H1 (cell line): ENCODE data around the gene PHACTR2. TPM values are rescaled to one million over a fixed set of nuclear protein-coding genes. Genes with fewer than 3 reads are reported as not detected.

Experiments
- CTCF ChIA-PET: fragments of 300-600 bp; sonication (Branson Sonifier 250); formaldehyde crosslinking; loops from one replicate; lab custom pipeline; 2021; ENCODE audit not compliant: partially characterized antibody; lab: Charles Lee
- POLR2A ChIA-PET: fragments of 300-600 bp; sonication (Branson Sonifier 250); formaldehyde crosslinking; loops from one replicate; lab custom pipeline; 2021; ENCODE audit warnings: inconsistent platforms; ENCODE audit not compliant: partially characterized antibody; lab: Charles Lee
- DNase-seq, 2 experiments: peaks; one replicate each; pipeline versions ENCODE4 v3.0.0 to v3.0.0-alpha.2; 2010 to 2022; ENCODE audit warnings: low spot score in 2 of 2, low read depth in 1 of 2, mixed read lengths in 1 of 2
- FAIRE-seq: peaks from 2 replicates; lab custom pipeline; 2011; peaks lifted over from hg19 to GRCh38; lab: Jason Lieb, UNC
- H2AFZ ChIP-seq: 2 replicates; pipeline ENCODE4 v1.8.1; 2012; ENCODE audit warnings: low read length, inconsistent platforms
- H2AK5ac ChIP-seq: 2 replicates; pipeline ENCODE4 v1.6.1; 2013; ENCODE audit warnings: low read depth, low read length
- H2BK120ac ChIP-seq: replicated peaks from 2 replicates; pipeline ENCODE3; 2013; ENCODE audit warnings: low read depth, low read length, inconsistent platforms
- H2BK12ac ChIP-seq: 2 replicates; pipeline ENCODE4 v1.6.1; 2013; ENCODE audit warnings: low read depth, low read length
- H2BK15ac ChIP-seq: 2 replicates; pipeline ENCODE4 v1.6.1; 2013; ENCODE audit warnings: low read length
- H2BK20ac ChIP-seq: 2 replicates; pipeline ENCODE4 v1.6.1; 2013; ENCODE audit warnings: low read length
- H2BK5ac ChIP-seq: 2 replicates; pipeline ENCODE4 v1.6.1; 2013; ENCODE audit warnings: low read depth, low read length
- H3K14ac ChIP-seq: 2 replicates; pipeline ENCODE4 v1.6.1; 2013; ENCODE audit warnings: inconsistent platforms; ENCODE audit not compliant: insufficient read length
- H3K18ac ChIP-seq: 2 replicates; pipeline ENCODE4 v1.6.1; 2013; ENCODE audit warnings: low read length; ENCODE audit errors: extremely low read depth
- H3K23ac ChIP-seq: 2 replicates; pipeline ENCODE4 v1.6.1; 2013; ENCODE audit warnings: inconsistent platforms; ENCODE audit not compliant: insufficient read length
- H3K23me2 ChIP-seq: 2 replicates; pipeline ENCODE4 v1.6.1; 2013; ENCODE audit warnings: low read depth, low read length
- H3K27ac ChIP-seq: 2 replicates; pipeline ENCODE4 v1.6.1; 2011; ENCODE audit warnings: low read depth, low read length, inconsistent platforms
- H3K27me3 ChIP-seq, 4 experiments: replicated peaks in 1 of 4; 1 replicate in 1 of 4; 2 replicates in 3 of 4; pipeline versions ENCODE4 v1.6.1 to v1.8.1; 2011 to 2013; ENCODE audit warnings: low read length in 3 of 4, mild to moderate bottlenecking in 3 of 4, inconsistent platforms in 2 of 4, mixed read lengths in 2 of 4, moderate library complexity in 1 of 4; ENCODE audit not compliant: control insufficient read depth in 3 of 4, insufficient read depth in 3 of 4; ENCODE audit errors: extremely low read depth in 1 of 4
- H3K36me3 ChIP-seq, 4 experiments: 2 replicates each; pipeline versions ENCODE4 v1.6.1 to v1.8.1; 2011 to 2013; ENCODE audit warnings: mild to moderate bottlenecking in 4 of 4, low read length in 3 of 4, moderate library complexity in 2 of 4, control low read depth in 1 of 4, inconsistent platforms in 1 of 4; ENCODE audit not compliant: insufficient read depth in 4 of 4, control insufficient read depth in 2 of 4
- H3K4ac ChIP-seq: replicated peaks from 2 replicates; pipeline ENCODE3; 2013; ENCODE audit warnings: low read length, low read depth, mixed read lengths, inconsistent platforms; ENCODE audit not compliant: insufficient read length
- H3K4me1 ChIP-seq, 4 experiments: replicated peaks in 1 of 4; 1 replicate in 1 of 4; 2 replicates in 3 of 4; pipeline versions ENCODE4 v1.6.1 to v1.8.1; 2011 to 2013; ENCODE audit warnings: low read length in 3 of 4, inconsistent platforms in 2 of 4, mixed read lengths in 1 of 4; ENCODE audit not compliant: insufficient read depth in 4 of 4, control insufficient read depth in 3 of 4
- H3K4me2 ChIP-seq, 2 experiments: 2 replicates each; pipeline versions ENCODE4 v1.6.1 to v1.8.1; 2011 to 2013; ENCODE audit warnings: low read depth in 2 of 2, low read length in 2 of 2, control low read depth in 1 of 2, inconsistent platforms in 1 of 2, mild to moderate bottlenecking in 1 of 2; ENCODE audit not compliant: insufficient read depth in 1 of 2
- H3K4me3 ChIP-seq, 4 experiments: fragments of 200-600, 300-600 bp in 1 of 4; sonication (generic), shearing (Covaris generic), sonication (Bioruptor Twin) in 1 of 4; 2 replicates each; pipeline versions ENCODE4 v1.5.1 to v1.8.1; 2011 to 2016; ENCODE audit warnings: low read length in 4 of 4, low read depth in 3 of 4, control low read depth in 2 of 4, inconsistent platforms in 2 of 4, mild to moderate bottlenecking in 2 of 4, mixed read lengths in 1 of 4, moderate library complexity in 1 of 4; ENCODE audit not compliant: insufficient read depth in 2 of 4; ENCODE audit errors: extremely low read depth in 1 of 4
- H3K56ac ChIP-seq: replicated peaks from 2 replicates; pipeline ENCODE3; 2013; ENCODE audit warnings: low read depth, mild to moderate bottlenecking, mixed read lengths, low read length, inconsistent platforms; ENCODE audit not compliant: insufficient read length
- H3K79me1 ChIP-seq: 2 replicates; pipeline ENCODE4 v1.6.1; 2013; ENCODE audit warnings: low read depth, low read length, control low read depth
- H3K79me2 ChIP-seq, 2 experiments: 2 replicates each; pipeline versions ENCODE4 v1.6.1 to v1.8.1; 2012 to 2013; ENCODE audit warnings: low read length in 2 of 2, mild to moderate bottlenecking in 2 of 2, inconsistent platforms in 1 of 2; ENCODE audit not compliant: insufficient read depth in 2 of 2, control insufficient read depth in 1 of 2
- H3K9ac ChIP-seq, 4 experiments: replicated peaks in 1 of 4; 1 replicate in 1 of 4; 2 replicates in 3 of 4; pipeline versions ENCODE4 v1.6.1 to v1.8.1; 2011 to 2013; ENCODE audit warnings: low read depth in 3 of 4, low read length in 3 of 4, control low read depth in 2 of 4, mild to moderate bottlenecking in 2 of 4, moderate library complexity in 2 of 4, inconsistent platforms in 1 of 4; ENCODE audit errors: extremely low read depth in 1 of 4
- H3K9me3 ChIP-seq, 2 experiments: 2 replicates each; pipeline versions ENCODE4 v1.6.1 to v1.8.1; 2012 to 2013; ENCODE audit warnings: mild to moderate bottlenecking in 2 of 2, moderate library complexity in 2 of 2, control low read depth in 1 of 2, inconsistent platforms in 1 of 2, low read depth in 1 of 2, low read length in 1 of 2, mixed read lengths in 1 of 2; ENCODE audit not compliant: insufficient read depth in 2 of 2
- H4K20me1 ChIP-seq, 2 experiments: replicated peaks in 1 of 2; 2 replicates each; pipeline versions ENCODE3 to v1.8.1; 2011 to 2013; ENCODE audit warnings: inconsistent platforms in 2 of 2, low read length in 2 of 2, mild to moderate bottlenecking in 1 of 2; ENCODE audit not compliant: insufficient read depth in 2 of 2, control insufficient read depth in 1 of 2
- H4K5ac ChIP-seq: 2 replicates; pipeline ENCODE4 v1.6.1; 2013; ENCODE audit warnings: low read length, low read depth, mixed read lengths, inconsistent platforms; ENCODE audit not compliant: insufficient read length
- H4K8ac ChIP-seq: 2 replicates; pipeline ENCODE4 v1.8.0; 2013; ENCODE audit warnings: mild to moderate bottlenecking, moderate library complexity, low read length, inconsistent platforms; ENCODE audit not compliant: insufficient read depth; ENCODE audit errors: extremely low read depth
- H4K91ac ChIP-seq: replicated peaks from 2 replicates; pipeline ENCODE3; 2013; ENCODE audit warnings: low read length, mixed read lengths, inconsistent platforms; ENCODE audit not compliant: insufficient read length
- CHD2 ChIP-seq: IDR thresholded peaks from 2 replicates; pipeline ENCODE4 v1.6.1; 2012; ENCODE audit warnings: low read length, improper control_type of control experiment
- EP300 ChIP-seq, 2 experiments: IDR thresholded peaks; 1 replicate in 1 of 2; 2 replicates in 1 of 2; pipeline ENCODE4 v1.6.1; 2011 to 2012; ENCODE audit warnings: low read depth in 2 of 2, low read length in 2 of 2, mild to moderate bottlenecking in 2 of 2, borderline replicate concordance in 1 of 2, inconsistent platforms in 1 of 2, moderate library complexity in 1 of 2
- JUN ChIP-seq: IDR thresholded peaks from 2 replicates; pipeline ENCODE4 v1.6.1; 2011; ENCODE audit warnings: low read depth, mild to moderate bottlenecking, improper control_type of control experiment, low read length
- KDM1A ChIP-seq: fragments of 200-600, 300-600 bp; sonication (generic); IDR thresholded peaks from 2 replicates; pipeline ENCODE4 v1.7.1; 2016; ENCODE audit warnings: mild to moderate bottlenecking, low read length, borderline replicate concordance
- RNF2 ChIP-seq: fragments of 200-900, 300-1000 bp; sonication (generic); IDR thresholded peaks from 2 replicates; pipeline ENCODE4 v1.7.1; 2016; ENCODE audit warnings: borderline replicate concordance, low read depth, mild to moderate bottlenecking, antibody characterized with exemption, low read length; ENCODE audit not compliant: poor library complexity, severe bottlenecking; ENCODE audit errors: missing control alignments
- SIRT6 ChIP-seq: IDR thresholded peaks from one replicate; pipeline ENCODE4 v1.7.1; 2012; ENCODE audit warnings: low read length, inconsistent platforms
- SP1 ChIP-seq: IDR thresholded peaks from 2 replicates; pipeline ENCODE4 v1.6.1; 2011; ENCODE audit warnings: low read depth, low read length
- WGBS, 2 experiments: shearing (Covaris generic) in 1 of 2; methylation state at CpG; one replicate each; pipeline versions ENCODE4 v1.1.6 to v1.1.7; 2013 to 2015; ENCODE audit warnings: low lambda C conversion rate in 2 of 2, mixed read lengths in 2 of 2, inconsistent platforms in 1 of 2, low coverage in 1 of 2, missing lambda C conversion rate in 1 of 2; ENCODE audit not compliant: insufficient replicate concordance in 2 of 2, insufficient coverage in 1 of 2, insufficient read length in 1 of 2; ENCODE audit errors: extremely low coverage in 1 of 2, missing lambda C conversion rate in 1 of 2; 5-methylcytosine and 5-hydroxymethylcytosine counted together
- polyA plus RNA-seq, 7 experiments: library from polyadenylated mRNA; depleted of rRNA in 3 of 7; stranded (reverse) in 5 of 7; unstranded in 2 of 7; fragments of >200 nt in 5 of 7; fragments of 200-250 nt in 2 of 7; gene quantifications; 1 replicate in 5 of 7; 2 replicates in 1 of 7; 4 replicates in 1 of 7; pipeline versions ENCODE4 v1.2.1 to v1.2.3, GENCODE V29; 2011 to 2013; ENCODE audit warnings: missing spikeins in 2 of 7, mixed read lengths in 2 of 7
- total RNA-seq: library from RNA; stranded (reverse); fragmentation: NEBNext Ultra II Directional; extraction: Animal tissue kit (Norgen Biotek cat#: 25700); gene quantifications from 2 replicates; pipeline ENCODE4 v1.2.1, GENCODE V29; 2021

PHACTR2 gene
- total and polyA plus RNA-seq, 2 of the 8 experiments (the other 6 are each of a cell fraction or from before 2014, with no cell fraction given): 16.9 to 131 TPM

DNA sequence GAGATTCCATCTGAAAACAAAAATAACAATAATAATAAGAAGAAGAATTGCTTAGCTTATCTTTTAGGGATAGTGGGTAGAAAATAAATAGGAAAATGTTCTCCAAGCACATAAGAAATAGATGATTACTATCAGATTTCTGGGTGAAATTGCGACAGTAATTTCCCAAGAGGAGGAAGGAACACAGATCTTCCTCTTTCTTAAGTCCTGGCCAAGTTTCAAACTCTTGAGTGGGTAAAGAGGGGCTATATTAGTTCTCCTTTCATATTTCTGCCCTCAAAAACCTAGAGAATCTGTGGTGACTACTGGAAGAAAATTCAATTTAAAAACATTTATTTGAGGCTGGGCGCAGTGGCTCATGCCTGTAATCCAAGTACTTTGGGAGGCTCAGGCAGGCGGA lies 63.7 kb downstream of the PHACTR2 start:
- no peak overlapping the region for H3K4me2 ChIP-seq
- FAIRE-seq: no peak
- WGBS, 2 experiments: 97% methylated on average over 3 of the region's 3 CpGs; no CpG with 5 or more reads in 1 of the 2 experiments
- POLR2A ChIA-PET: interaction anchor here (1.3 kb wide), 1 partner anchor 10 kb away, joined by 4 read pairs; no protein-coding TSS in a partner anchor
- no peak overlapping the region for H4K5ac ChIP-seq
- H3K79me1 ChIP-seq: no peaks in the 10 kb centered on the region; the same call in 1 of the 2 replicates
- H3K23me2 ChIP-seq: no peaks in the 10 kb centered on the region
- H3K27me3 ChIP-seq: no peaks in the 10 kb centered on the region
- peaks cover 0 to 34% of the 10 kb centered on the region in 2 experiments; a peak in 2 of 4 replicates for H3K79me2 ChIP-seq
- no peaks in the 10 kb centered on the region for H3K36me3 ChIP-seq
- no peak overlapping the region for H2BK12ac ChIP-seq
- no peak overlapping the region for H3K9ac ChIP-seq
- H2BK120ac ChIP-seq: no peak overlapping the region
- TF ChIP-seq RNF2 (no peak), EP300 (IDR thresholded peaks at IDR 0.05; ENCODE audit: borderline replicate concordance in 1 of 2, low read depth in 2 of 2, low read length in 2 of 2) (no peak), JUN (no peak), SIRT6 (no peak), KDM1A (no peak), CHD2 (no peak), SP1 (no peak)
- no peak overlapping the region for H3K4ac ChIP-seq
- no peak overlapping the region for H3K23ac ChIP-seq
- no peaks in the 10 kb centered on the region for H3K9me3 ChIP-seq
- no peak overlapping the region for H4K8ac ChIP-seq
- H3K4me3 ChIP-seq: no peak overlapping the region
- DNase-seq: no peak
- H2AK5ac ChIP-seq: no peak overlapping the region
- H2BK15ac ChIP-seq: no peak overlapping the region
- H4K20me1 ChIP-seq: no peaks in the 10 kb centered on the region
- H3K27ac ChIP-seq: no peak overlapping the region
- no peak overlapping the region for H3K56ac ChIP-seq
- no peak overlapping the region for H3K18ac ChIP-seq
- CTCF ChIA-PET: interaction anchor here (1.8 kb wide), 1 partner anchor 17 kb away, joined by 4 read pairs; no protein-coding TSS in a partner anchor
- H2BK5ac ChIP-seq: no peak overlapping the region
- no peak overlapping the region for H3K14ac ChIP-seq
- no peak overlapping the region for H4K91ac ChIP-seq
- no peak overlapping the region for H2BK20ac ChIP-seq
- H2AFZ ChIP-seq: no peak overlapping the region
- peaks cover 9 to 34% (median 26%) of the 10 kb centered on the region in 4 experiments; a peak in 6 of 7 replicates for H3K4me1 ChIP-seq
